ENCODE data around the gene FLAD1. TPM values are rescaled to one million over a fixed set of nuclear protein-coding genes. Genes with fewer than 3 reads are reported as not detected.

The FLAD1 gene
- total and polyA plus RNA-seq, 2 donors (not counting 3 experiments of a cell fraction or from before 2014, with no cell fraction given), result 42.2 to 59.1 TPM

DNA sequence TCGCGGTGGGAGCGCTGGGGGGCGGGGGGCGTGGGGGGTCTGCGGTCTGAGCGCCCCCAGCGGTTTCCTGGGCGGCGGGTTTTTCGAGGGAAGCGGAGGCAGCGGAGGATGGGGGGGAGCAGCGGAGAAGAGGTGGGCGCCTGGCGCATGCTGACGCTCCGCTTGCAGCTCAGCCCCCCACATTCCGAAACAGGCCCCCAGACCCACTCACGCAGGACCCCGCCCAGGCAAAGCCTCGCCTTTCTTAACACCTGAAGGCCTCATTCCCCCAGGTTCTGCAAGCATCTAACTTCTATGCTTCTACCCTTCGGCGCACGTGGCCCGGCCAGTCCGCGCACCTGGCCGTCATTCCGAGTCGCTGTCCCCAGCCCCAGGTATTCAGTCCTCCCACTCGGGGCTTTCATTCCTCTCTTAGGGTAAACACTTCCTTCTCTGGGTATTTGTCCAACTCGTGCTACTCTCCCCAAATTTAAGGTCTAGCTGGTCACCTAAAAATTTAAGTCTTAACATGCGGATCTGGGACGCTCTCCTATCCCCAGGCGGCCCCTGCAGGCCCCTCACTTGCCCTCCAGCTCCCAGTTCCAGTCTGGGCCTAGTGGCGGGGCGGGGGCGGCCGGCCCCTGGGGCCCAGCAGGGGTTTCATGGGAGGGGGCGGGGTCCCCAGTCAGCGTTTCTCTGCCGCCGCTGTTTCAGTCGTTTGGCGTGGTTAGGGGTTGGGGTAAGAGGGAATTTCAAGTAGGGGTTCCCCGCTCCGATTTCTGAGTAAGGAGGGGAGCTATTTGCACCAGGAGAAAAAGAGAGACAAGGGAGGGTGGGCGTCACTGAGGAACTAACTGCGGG lies 16.6 kb downstream of the FLAD1 start:
- Histone ChIP-seq H3K9me1 (replicated peaks; ENCODE audit: control insufficient read depth, extremely low read depth, insufficient read depth, low read length) (no peaks in the 10 kb centered on the region), H3K9me3 (replicated peaks; ENCODE audit: control insufficient read depth, insufficient read depth, low read length) (no peaks in the 10 kb centered on the region), H3K27ac (ENCODE audit: insufficient read depth, low read depth, low read length) (no peak overlapping the region), H2AFZ (ENCODE audit: low read depth, low read length) (peak overlapping the region; percentile 53), H3K9ac (replicated peaks; ENCODE audit: extremely low read depth, insufficient read depth, low read length) (no peak overlapping the region), H3K4me1 (ENCODE audit: control insufficient read depth, extremely low read depth, insufficient read depth, low read length) (peaks cover 20% of the 10 kb centered on the region), H3K4me2 (ENCODE audit: insufficient read depth, low read length) (peak overlapping the region; percentile 38), H3K36me3 (ENCODE audit: control insufficient read depth in 2 of 2, extremely low read depth in 1 of 2, insufficient read depth in 2 of 2, low read length in 2 of 2) (no peaks in the 10 kb centered on the region), H3K79me2 (ENCODE audit: control insufficient read depth, insufficient read depth, low read length) (peaks cover 8% of the 10 kb centered on the region), H3K27me3 (ENCODE audit: control insufficient read depth in 2 of 2, insufficient read depth in 2 of 2, low read length in 2 of 2) (no peaks in the 10 kb centered on the region), H4K20me1 (replicated peaks; ENCODE audit: control insufficient read depth, extremely low read depth, insufficient read depth, low read length) (no peaks in the 10 kb centered on the region), H3K4me3 (replicated peaks in 1 of 3; ENCODE audit: insufficient read depth in 1 of 3, low read depth in 1 of 3, low read length in 3 of 3) (peak overlapping the region in 1 of 3 experiments; percentile 94)
- dilution Hi-C loops (cut with MboI; ENCODE audit: extremely low pct_ligation_motif_present, low sequenced_read_pairs) (no loop called here), intact Hi-C loops (cut with micrococcal nuclease) (loop anchor here (1.0 to 5.0 kb wide), 3 partner anchors 38 to 442 kb away; partner anchors contain the start of genes PYGO2 and UBE2Q1)
- ChIA-PET CTCF (interaction anchor here (0.8 to 6.5 kb wide), 22 partner anchors 10 to 440 kb away, joined by 3 to 87 read pairs (median 5); partner anchors contain the start of genes ADAM15, CKS1B, PBXIP1 and PMVK), POLR2A (interaction anchor here (0.9 to 1.4 kb wide), 3 partner anchors 38 to 62 kb away, joined by 3 read pairs; partner anchors contain the start of genes PBXIP1 and PYGO2)
- no peak for TF ChIP-seq JUN (IDR thresholded peaks at IDR 0.05; ENCODE audit: borderline replicate concordance, insufficient read depth, insufficient read length, low read depth)
- TF ChIP-seq, protein P1, sequence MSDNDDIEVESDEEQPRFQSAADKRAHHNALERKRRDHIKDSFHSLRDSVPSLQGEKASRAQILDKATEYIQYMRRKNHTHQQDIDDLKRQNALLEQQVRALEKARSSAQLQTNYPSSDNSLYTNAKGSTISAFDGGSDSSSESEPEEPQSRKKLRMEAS (IDR thresholded peaks at IDR 0.05; ENCODE audit: insufficient read depth, insufficient read length), result no peak
- TF ChIP-seq, protein P2, sequence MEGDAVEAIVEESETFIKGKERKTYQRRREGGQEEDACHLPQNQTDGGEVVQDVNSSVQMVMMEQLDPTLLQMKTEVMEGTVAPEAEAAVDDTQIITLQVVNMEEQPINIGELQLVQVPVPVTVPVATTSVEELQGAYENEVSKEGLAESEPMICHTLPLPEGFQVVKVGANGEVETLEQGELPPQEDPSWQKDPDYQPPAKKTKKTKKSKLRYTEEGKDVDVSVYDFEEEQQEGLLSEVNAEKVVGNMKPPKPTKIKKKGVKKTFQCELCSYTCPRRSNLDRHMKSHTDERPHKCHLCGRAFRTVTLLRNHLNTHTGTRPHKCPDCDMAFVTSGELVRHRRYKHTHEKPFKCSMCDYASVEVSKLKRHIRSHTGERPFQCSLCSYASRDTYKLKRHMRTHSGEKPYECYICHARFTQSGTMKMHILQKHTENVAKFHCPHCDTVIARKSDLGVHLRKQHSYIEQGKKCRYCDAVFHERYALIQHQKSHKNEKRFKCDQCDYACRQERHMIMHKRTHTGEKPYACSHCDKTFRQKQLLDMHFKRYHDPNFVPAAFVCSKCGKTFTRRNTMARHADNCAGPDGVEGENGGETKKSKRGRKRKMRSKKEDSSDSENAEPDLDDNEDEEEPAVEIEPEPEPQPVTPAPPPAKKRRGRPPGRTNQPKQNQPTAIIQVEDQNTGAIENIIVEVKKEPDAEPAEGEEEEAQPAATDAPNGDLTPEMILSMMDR (IDR thresholded peaks at IDR 0.05; ENCODE audit: extremely low read depth in 1 of 2, insufficient read depth in 1 of 2, low read depth in 1 of 2, low read length in 2 of 2), result no peak
- no peak for TF ChIP-seq FOS (IDR thresholded peaks at IDR 0.05; ENCODE audit: borderline replicate concordance, insufficient read depth, low read length)
- TF ChIP-seq GATA2 (IDR thresholded peaks at IDR 0.05; ENCODE audit: insufficient read depth, insufficient read length, low read depth, low read length), result no peak
- no peak for TF ChIP-seq POLR2AphosphoS5 (IDR thresholded peaks at IDR 0.05; ENCODE audit: insufficient read depth, low read depth, low read length)
- TF ChIP-seq MYC (IDR thresholded peaks at IDR 0.05; ENCODE audit: low read depth, low read length), result no peak
- TF ChIP-seq POLR2A (IDR thresholded peaks at IDR 0.05; ENCODE audit: low read depth, low read length), result no peak
- TF ChIP-seq EZH2 (IDR thresholded peaks at IDR 0.05; ENCODE audit: borderline replicate concordance, low read depth, low read length, severe bottlenecking), result no peak
- FAIRE-seq (no peak), DNase-seq (ENCODE audit: low read depth, low spot score) (peak; percentile 31)
- no TSS peak for BruUV-seq (replicated peaks)
